ENCODE results near the gene THEM4. TPM values are rescaled to one million over a fixed set of nuclear protein-coding genes. Genes with fewer than 3 reads are reported as not detected.
"Not testable (repeated sequence)": the region's sequence is repeated elsewhere in the genome, so short reads cannot be mapped to it uniquely, and the experiment has no call there.

The THEM4 gene
- total and polyA plus RNA-seq, 2 experiments from 2014 or later, result 20.2 to 24.8 TPM

DNA sequence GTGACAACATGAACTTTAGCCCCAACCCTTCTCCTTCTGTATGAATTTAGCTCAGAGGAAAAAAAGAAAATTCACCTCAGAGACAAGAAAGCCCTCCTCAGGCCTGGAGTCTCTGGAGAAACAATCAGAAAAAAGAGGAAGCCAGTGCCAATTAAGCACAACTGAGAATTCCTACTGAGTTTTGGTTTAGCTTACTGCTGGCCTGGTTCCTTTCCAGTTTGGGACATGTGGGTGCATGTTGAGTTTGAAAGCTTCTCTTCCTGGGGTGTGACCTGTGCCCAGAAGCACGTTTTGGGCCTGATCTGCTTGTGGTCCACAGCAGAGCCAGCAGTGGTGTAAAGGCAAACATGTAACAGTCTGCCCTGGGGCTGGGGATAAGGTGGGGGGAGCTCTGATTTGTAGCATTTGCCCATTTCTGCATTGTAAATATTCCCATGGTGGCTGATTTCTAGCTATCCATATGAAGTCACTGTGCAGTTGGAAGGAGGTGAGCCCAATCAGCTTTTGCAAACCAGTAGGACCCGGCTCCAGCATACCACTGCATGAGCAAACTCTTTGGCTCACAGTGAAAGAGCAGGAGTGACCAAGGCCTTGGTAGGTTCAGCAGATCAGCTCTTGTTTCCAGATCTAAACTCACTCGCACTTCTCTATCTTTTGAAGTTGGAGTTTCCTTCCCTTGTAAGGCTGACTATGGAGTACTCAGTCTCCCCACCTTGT is 51.1 kb downstream of the THEM4 start:
- H4K20me1 ChIP-seq (ENCODE audit: insufficient read depth, poor library complexity, severe bottlenecking), result no peaks in the 10 kb centered on the region
- H3K9me2 ChIP-seq (replicated peaks; ENCODE audit: insufficient read depth), result no peaks in the 10 kb centered on the region
- no peaks in the 10 kb centered on the region for H3K27me3 ChIP-seq
- H3K9me3 ChIP-seq (ENCODE audit: low read depth), result no peaks in the 10 kb centered on the region
- H3K27ac ChIP-seq, result no peak overlapping the region
- H3K79me2 ChIP-seq, result no peaks in the 10 kb centered on the region
- no peak overlapping the region for H3K4me3 ChIP-seq
- DNase-seq (ENCODE audit: low spot score), result no peak
- 78% methylated on average over 3 of the region's 3 CpGs for WGBS (ENCODE audit: low lambda C conversion rate, missing lambda C conversion rate)
- H3K4me1 ChIP-seq (ENCODE audit: insufficient read depth), result no peaks in the 10 kb centered on the region
- no peaks in the 10 kb centered on the region for H3K36me3 ChIP-seq (replicated peaks; ENCODE audit: insufficient read depth, low read depth)
- no peak overlapping the region for H3K4me2 ChIP-seq
- no peak for TF ChIP-seq EZH2phosphoT487 (IDR thresholded peaks at IDR 0.05; ENCODE audit: low read depth, severe bottlenecking, unreplicated experiment)
- no peak for TF ChIP-seq CTCF (IDR thresholded peaks at IDR 0.05; ENCODE audit: poor library complexity)
- no peak for TF ChIP-seq EZH2 (IDR thresholded peaks at IDR 0.05; ENCODE audit: borderline replicate concordance)
- H2AFZ ChIP-seq, result no peak overlapping the region

- Histone ChIP-seq H3K4me2 (no peak overlapping the region), H3K4me3 (no peak overlapping the region), H3K9me3 (ENCODE audit: low read depth) (no peaks in the 10 kb centered on the region), H2AFZ (no peak overlapping the region), H3K79me2 (no peaks in the 10 kb centered on the region), H4K20me1 (ENCODE audit: insufficient read depth, poor library complexity, severe bottlenecking) (no peaks in the 10 kb centered on the region), H3K27me3 (peaks cover 4% of the 10 kb centered on the region), H3K9me2 (replicated peaks; ENCODE audit: insufficient read depth) (no peaks in the 10 kb centered on the region), H3K36me3 (replicated peaks; ENCODE audit: insufficient read depth, low read depth) (no peaks in the 10 kb centered on the region), H3K27ac (no peak overlapping the region), H3K4me1 (ENCODE audit: insufficient read depth) (no peaks in the 10 kb centered on the region)
- TF ChIP-seq EZH2phosphoT487 (IDR thresholded peaks at IDR 0.05; ENCODE audit: low read depth, severe bottlenecking, unreplicated experiment), result no peak
- TF ChIP-seq CTCF (IDR thresholded peaks at IDR 0.05; ENCODE audit: poor library complexity), result no peak
- TF ChIP-seq EZH2 (IDR thresholded peaks at IDR 0.05; ENCODE audit: borderline replicate concordance), result no peak
- WGBS (ENCODE audit: low lambda C conversion rate, missing lambda C conversion rate), result 39% methylated on average over 4 of the region's 4 CpGs
- DNase-seq (ENCODE audit: low spot score), result no peak
Observed at GRCh38 chr1:151855933-151856332, 53.4 kb downstream of the THEM4 start.

- not testable (repeated sequence) for H3K9me2 ChIP-seq (replicated peaks; ENCODE audit: insufficient read depth); H4K20me1 ChIP-seq (ENCODE audit: insufficient read depth, poor library complexity, severe bottlenecking); H3K27ac ChIP-seq; H3K4me3 ChIP-seq; H2AFZ ChIP-seq; H3K36me3 ChIP-seq (replicated peaks; ENCODE audit: insufficient read depth, low read depth); H3K4me1 ChIP-seq (ENCODE audit: insufficient read depth); H3K79me2 ChIP-seq; DNase-seq (ENCODE audit: low spot score); H3K9me3 ChIP-seq (ENCODE audit: low read depth); H3K27me3 ChIP-seq; H3K4me2 ChIP-seq
- 78% methylated on average over 8 of the region's 8 CpGs for WGBS (ENCODE audit: low lambda C conversion rate, missing lambda C conversion rate)
Observed at GRCh38 chr1:151855516-151855915, 53.8 kb downstream of the THEM4 start.

DNA sequence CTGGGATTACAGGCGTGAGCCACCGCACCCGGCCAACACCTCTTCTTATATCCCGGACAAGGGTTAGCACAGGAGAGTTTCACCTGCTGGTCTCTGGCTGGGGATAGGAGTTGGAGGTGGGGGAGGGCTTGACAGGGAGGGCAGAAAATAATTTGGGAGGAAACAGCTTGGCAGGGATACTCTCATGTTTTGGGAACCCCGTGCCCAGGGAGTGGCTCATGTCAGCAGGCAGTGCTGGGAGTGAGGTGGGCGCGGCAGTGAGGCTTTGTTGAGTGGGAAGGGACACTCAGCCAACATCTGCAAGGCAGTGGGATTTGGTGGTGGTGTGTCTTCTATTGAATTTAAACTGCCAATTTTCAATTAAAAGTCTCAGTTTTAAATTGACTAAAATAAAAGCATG is 54.7 kb downstream of the THEM4 start:
- no peaks in the 10 kb centered on the region for H3K36me3 ChIP-seq (replicated peaks; ENCODE audit: insufficient read depth, low read depth)
- peaks cover 4% of the 10 kb centered on the region for H3K27me3 ChIP-seq
- no peak overlapping the region for H3K4me3 ChIP-seq
- H4K20me1 ChIP-seq (ENCODE audit: insufficient read depth, poor library complexity, severe bottlenecking), result no peaks in the 10 kb centered on the region
- TF ChIP-seq EZH2 (IDR thresholded peaks at IDR 0.05; ENCODE audit: borderline replicate concordance) (no peak), EZH2phosphoT487 (IDR thresholded peaks at IDR 0.05; ENCODE audit: low read depth, severe bottlenecking, unreplicated experiment) (no peak), CTCF (IDR thresholded peaks at IDR 0.05; ENCODE audit: poor library complexity) (no peak)
- H3K9me2 ChIP-seq (replicated peaks; ENCODE audit: insufficient read depth), result no peaks in the 10 kb centered on the region
- no peaks in the 10 kb centered on the region for H3K9me3 ChIP-seq (ENCODE audit: low read depth)
- DNase-seq (ENCODE audit: low spot score), result no peak
- H3K4me2 ChIP-seq, result no peak overlapping the region
- 82% methylated on average over 7 of the region's 7 CpGs for WGBS (ENCODE audit: low lambda C conversion rate, missing lambda C conversion rate)
- no peaks in the 10 kb centered on the region for H3K4me1 ChIP-seq (ENCODE audit: insufficient read depth)
- H3K27ac ChIP-seq, result no peak overlapping the region
- no peak overlapping the region for H2AFZ ChIP-seq
- H3K79me2 ChIP-seq, result no peaks in the 10 kb centered on the region

All from hepatocyte (in vitro differentiated cells).